HepG2 (cell line): ENCODE data around the gene SNRNP25. TPM values are rescaled to one million over a fixed set of nuclear protein-coding genes. Genes with fewer than 3 reads are reported as not detected.

ENCODE experiments used
- DNMT1 ChIP-seq: sonication (generic); formaldehyde crosslinking; IDR thresholded peaks from 2 replicates; pipeline ENCODE4 v1.5.1; 2020; ENCODE audit warnings: mild to moderate bottlenecking, missing genetic modification reagents
- FOXA3 ChIP-seq: IDR thresholded peaks from 2 replicates; pipeline ENCODE4 v1.6.1; 2016; ENCODE audit warnings: missing genetic modification reagents, missing compliant biosample characterization
- MAZ ChIP-seq, 2 experiments: sonication (generic) in 1 of 2; formaldehyde crosslinking in 1 of 2; IDR thresholded peaks; 2 replicates each; pipeline versions ENCODE4 v1.5.0 to v1.6.1; 2012 to 2020; ENCODE audit warnings: low read depth in 2 of 2, mild to moderate bottlenecking in 2 of 2, borderline replicate concordance in 1 of 2, improper control_type of control experiment in 1 of 2, low read length in 1 of 2, missing genetic modification reagents in 1 of 2, moderate library complexity in 1 of 2
- MZF1 ChIP-seq: sonication (generic); formaldehyde crosslinking; IDR thresholded peaks from 2 replicates; pipeline ENCODE4 v1.8.1; 2023; ENCODE audit warnings: mild to moderate bottlenecking, missing genetic modification reagents, borderline replicate concordance
- PAXIP1 ChIP-seq: sonication (generic); formaldehyde crosslinking; conservative IDR thresholded peaks from 2 replicates; pipeline ENCODE4 v1.4.0; 2020; ENCODE audit warnings: mild to moderate bottlenecking, missing genetic modification reagents, moderate library complexity
- RFX3 ChIP-seq: IDR thresholded peaks from 2 replicates; pipeline ENCODE4 v1.6.1; 2016; ENCODE audit warnings: missing biosample characterization, missing genetic modification reagents
- SUZ12 ChIP-seq: fragments of 150-350 bp; IDR thresholded peaks from 2 replicates; pipeline ENCODE4 v1.6.1; 2014; ENCODE audit warnings: low read depth, low read length
- SYNCRIP ChIP-seq: fragments of 200-400 bp; formaldehyde crosslinking; IDR thresholded peaks from 2 replicates; pipeline ENCODE4 v1.6.1; 2018; ENCODE audit warnings: mild to moderate bottlenecking, low read depth, low read length; ENCODE audit not compliant: insufficient read depth
- TFDP1 ChIP-seq: IDR thresholded peaks from 2 replicates; pipeline ENCODE4 v1.6.1; 2016; ENCODE audit warnings: missing compliant biosample characterization, missing genetic modification reagents, borderline replicate concordance
- TMF1 ChIP-seq: sonication (generic); formaldehyde crosslinking; IDR thresholded peaks from 2 replicates; pipeline ENCODE4 v1.8.1; 2022; ENCODE audit warnings: low read depth, missing genetic modification reagents
- ZBTB2 ChIP-seq: sonication (generic); formaldehyde crosslinking; IDR thresholded peaks from 2 replicates; pipeline ENCODE4 v1.8.0; 2022; ENCODE audit warnings: low read depth, missing genetic modification reagents
- ZFAT ChIP-seq: sonication (generic); formaldehyde crosslinking; conservative IDR thresholded peaks from 2 replicates; pipeline ENCODE4 v1.8.1; 2023; ENCODE audit warnings: missing genetic modification reagents, inconsistent platforms
- ZFX ChIP-seq: sonication (generic); formaldehyde crosslinking; IDR thresholded peaks from 2 replicates; pipeline ENCODE4 v1.4.0; 2020; ENCODE audit warnings: mild to moderate bottlenecking, low read depth, missing genetic modification reagents, moderate library complexity
- ZNF136 ChIP-seq: sonication (generic); formaldehyde crosslinking; IDR thresholded peaks from 2 replicates; pipeline ENCODE4 v1.8.1; 2022; ENCODE audit warnings: low read depth, mild to moderate bottlenecking, moderate library complexity, missing genetic modification reagents
- ZNF276 ChIP-seq: sonication (generic); formaldehyde crosslinking; IDR thresholded peaks from 2 replicates; pipeline ENCODE4 v1.4.0; 2020; ENCODE audit warnings: mild to moderate bottlenecking, low read depth, missing genetic modification reagents
- ZNF280D ChIP-seq: sonication (generic); formaldehyde crosslinking; IDR thresholded peaks from 2 replicates; pipeline ENCODE4 v1.5.1; 2020; ENCODE audit warnings: mild to moderate bottlenecking, missing genetic modification reagents
- ZNF496 ChIP-seq: sonication (generic); formaldehyde crosslinking; IDR thresholded peaks from 2 replicates; pipeline ENCODE4 v1.8.1; 2023; ENCODE audit warnings: mild to moderate bottlenecking, moderate library complexity, missing genetic modification reagents; ENCODE audit not compliant: insufficient replicate concordance
- polyA plus RNA-seq, 8 experiments: library from polyadenylated mRNA; depleted of rRNA in 3 of 8; stranded (reverse) in 7 of 8; unstranded in 1 of 8; fragments of >200 nt; fragmentation: Illumina TruSeq in 4 of 8; extraction: Trizol in 4 of 8; gene quantifications; 2 replicates each; pipeline versions ENCODE4 v1.2.1 to v1.2.3, GENCODE V29; 2011 to 2016; ENCODE audit warnings: low read depth in 4 of 8, missing spikeins in 1 of 8, mixed read lengths in 1 of 8; ENCODE audit not compliant: insufficient read depth in 1 of 8
- total RNA-seq, 5 experiments: library from RNA; depleted of rRNA; stranded (reverse); fragments of >200 nt; fragmentation: Illumina TruSeq; extraction: Trizol; gene quantifications; 2 replicates each; pipeline ENCODE4 v1.2.3, GENCODE V29; 2016; ENCODE audit warnings: low read depth in 1 of 5

Gene SNRNP25
- total and polyA plus RNA-seq, 2 of the 13 experiments (the other 11 are each of a cell fraction or from before 2014, with no cell fraction given) = 34.1 to 97.4 TPM

- TF ChIP-seq PAXIP1 (CRISPR knock-in tag) (no peak), RFX3 (CRISPR knock-in tag) (no peak), ZFX (CRISPR knock-in tag) (peak; percentile 63; the same call in 1 of the 2 replicates), SYNCRIP (no peak), ZNF496 (CRISPR knock-in tag) (no peak), ZNF276 (CRISPR knock-in tag) (no peak), MAZ (IDR thresholded peaks at IDR 0.05; ENCODE audit: borderline replicate concordance, low read depth, low read length) (no peak), MAZ (CRISPR knock-in tag; IDR thresholded peaks at IDR 0.05; ENCODE audit: low read depth) (no peak; the same call in 1 of the 2 replicates), ZFAT (no peak), TMF1 (no peak), ZNF136 (CRISPR knock-in tag) (no peak), TFDP1 (CRISPR knock-in tag) (peak; percentile 30; the same call in 1 of the 2 replicates), FOXA3 (CRISPR knock-in tag) (peak; percentile 34; the same call in 1 of the 2 replicates), MZF1 (0 out of 2 replicates have a peak, but pooled peaks have one; percentile 84), ZNF280D (CRISPR knock-in tag) (no peak), DNMT1 (no peak), SUZ12 (no peak), ZBTB2 (CRISPR knock-in tag) (no peak)
Observed at GRCh38 chr16:96935-97381, 43.3 kb downstream of the SNRNP25 start (continued).
